ENCODE results near the gene MICU1. TPM values are rescaled to one million over a fixed set of nuclear protein-coding genes. Genes with fewer than 3 reads are reported as not detected.

Gene MICU1
- total RNA-seq, 1 experiment from 2014 or later, result 46.9 TPM

- ATAC-seq (no peak), DNase-seq (ENCODE audit: low read depth, low spot score) (no peak)
- in situ Hi-C loops (cut with HindIII; ENCODE audit: low pct_unique_long_range_greater_than_20kb, low sequenced_read_pairs) (no loop called here), intact Hi-C loops (cut with micrococcal nuclease; ENCODE audit: unreplicated experiment) (no loop called here)
- no TSS peak for BruUV-seq (replicated peaks)
- no peak overlapping the region for H3K4me3 ChIP-seq (ENCODE audit: low read depth in 2 of 2, low read length in 2 of 2)
- H3K27me3 ChIP-seq (ENCODE audit: control insufficient read depth, insufficient read depth, low read length), result no peaks in the 10 kb centered on the region
- no peaks in the 10 kb centered on the region for H3K36me3 ChIP-seq (ENCODE audit: control insufficient read depth, insufficient read depth, low read length)
- ChIA-PET POLR2A (no interaction called here), CTCF (no interaction called here)
- TF ChIP-seq TCF7L2 (IDR thresholded peaks at IDR 0.05; ENCODE audit: low read depth, low read length), result no peak
- TF ChIP-seq POLR2AphosphoS5 (IDR thresholded peaks at IDR 0.05; ENCODE audit: low read depth, low read length), result no peak
- TF ChIP-seq REST (IDR thresholded peaks at IDR 0.05; ENCODE audit: insufficient read depth in 1 of 2, low read depth in 2 of 2, low read length in 1 of 2), result no peak
- no peaks in the 10 kb centered on the region for H3K4me1 ChIP-seq (ENCODE audit: control insufficient read depth, insufficient read depth, low read length)
- H3K9me3 ChIP-seq (ENCODE audit: control insufficient read depth, insufficient read depth, low read depth, low read length), result no peaks in the 10 kb centered on the region
- H3K27ac ChIP-seq (ENCODE audit: low read length), result no peak overlapping the region
Measured at GRCh38 chr10:72485701-72486100, 140.2 kb downstream of the MICU1 start.

DNA sequence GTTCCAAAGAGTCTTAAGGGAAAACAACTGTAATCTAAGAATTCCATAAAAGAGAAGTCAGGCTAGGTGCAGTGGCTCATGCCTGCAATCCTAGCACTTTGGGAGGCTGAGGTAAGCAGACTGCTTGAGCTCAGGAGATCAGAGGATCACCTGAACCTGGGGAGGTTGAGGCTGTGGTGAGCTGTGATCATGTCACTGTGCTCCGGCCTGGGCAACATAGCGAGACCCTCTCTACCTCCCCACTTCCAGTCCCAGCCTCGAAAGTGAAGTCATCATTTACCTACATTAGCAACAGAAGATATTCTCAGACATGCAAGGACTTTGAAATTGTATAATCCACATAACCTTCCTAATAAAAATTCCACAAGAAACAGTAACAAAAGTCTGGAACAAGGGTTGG is 141.4 kb downstream of the MICU1 start:
- BruUV-seq (replicated peaks), result no TSS peak
- DNase-seq (ENCODE audit: low read depth, low spot score) (no peak), ATAC-seq (no peak)
- H3K4me3 ChIP-seq (ENCODE audit: low read depth in 2 of 2, low read length in 2 of 2), result no peak overlapping the region
- ChIA-PET CTCF (interaction anchor here (0.6 kb wide), 1 partner anchor 279 kb away, joined by 3 read pairs; no protein-coding TSS in a partner anchor), POLR2A (interaction anchor here (0.7 kb wide), 2 partner anchors 428 to 553 kb away, joined by 3 to 5 read pairs; no protein-coding TSS in a partner anchor)
- intact Hi-C loops (cut with micrococcal nuclease; ENCODE audit: unreplicated experiment), result no loop called here
- H3K4me1 ChIP-seq (ENCODE audit: control insufficient read depth, insufficient read depth, low read length), result no peaks in the 10 kb centered on the region
- no peak overlapping the region for H3K27ac ChIP-seq (ENCODE audit: low read length)
- H3K27me3 ChIP-seq (ENCODE audit: control insufficient read depth, insufficient read depth, low read length), result no peaks in the 10 kb centered on the region
- H3K9me3 ChIP-seq (ENCODE audit: control insufficient read depth, insufficient read depth, low read depth, low read length), result no peaks in the 10 kb centered on the region
- in situ Hi-C loops (cut with HindIII; ENCODE audit: low pct_unique_long_range_greater_than_20kb, low sequenced_read_pairs), result no loop called here
- TF ChIP-seq, protein P1, sequence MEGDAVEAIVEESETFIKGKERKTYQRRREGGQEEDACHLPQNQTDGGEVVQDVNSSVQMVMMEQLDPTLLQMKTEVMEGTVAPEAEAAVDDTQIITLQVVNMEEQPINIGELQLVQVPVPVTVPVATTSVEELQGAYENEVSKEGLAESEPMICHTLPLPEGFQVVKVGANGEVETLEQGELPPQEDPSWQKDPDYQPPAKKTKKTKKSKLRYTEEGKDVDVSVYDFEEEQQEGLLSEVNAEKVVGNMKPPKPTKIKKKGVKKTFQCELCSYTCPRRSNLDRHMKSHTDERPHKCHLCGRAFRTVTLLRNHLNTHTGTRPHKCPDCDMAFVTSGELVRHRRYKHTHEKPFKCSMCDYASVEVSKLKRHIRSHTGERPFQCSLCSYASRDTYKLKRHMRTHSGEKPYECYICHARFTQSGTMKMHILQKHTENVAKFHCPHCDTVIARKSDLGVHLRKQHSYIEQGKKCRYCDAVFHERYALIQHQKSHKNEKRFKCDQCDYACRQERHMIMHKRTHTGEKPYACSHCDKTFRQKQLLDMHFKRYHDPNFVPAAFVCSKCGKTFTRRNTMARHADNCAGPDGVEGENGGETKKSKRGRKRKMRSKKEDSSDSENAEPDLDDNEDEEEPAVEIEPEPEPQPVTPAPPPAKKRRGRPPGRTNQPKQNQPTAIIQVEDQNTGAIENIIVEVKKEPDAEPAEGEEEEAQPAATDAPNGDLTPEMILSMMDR (IDR thresholded peaks at IDR 0.05), result no peak
- TF ChIP-seq TCF7L2 (IDR thresholded peaks at IDR 0.05; ENCODE audit: low read depth, low read length) (no peak), REST (IDR thresholded peaks at IDR 0.05; ENCODE audit: insufficient read depth in 1 of 2, low read depth in 2 of 2, low read length in 1 of 2) (no peak), POLR2AphosphoS5 (IDR thresholded peaks at IDR 0.05; ENCODE audit: low read depth, low read length) (no peak), SIN3A (IDR thresholded peaks at IDR 0.05; ENCODE audit: borderline replicate concordance, insufficient read depth, low read depth, low read length) (no peak)
- H3K36me3 ChIP-seq (ENCODE audit: control insufficient read depth, insufficient read depth, low read length), result no peaks in the 10 kb centered on the region
